Myocyte (in vitro differentiated cells): ENCODE data around the gene HOXC11. TPM values are rescaled to one million over a fixed set of nuclear protein-coding genes. Genes with fewer than 3 reads are reported as not detected.
A peak's percentile ranks its signal among the peaks of the same experiment; 100 is the strongest.

ENCODE experiments used
- DNase-seq: peaks from one replicate; pipeline ENCODE4 v3.0.0-alpha.2; 2012; ENCODE audit warnings: low read depth
- microRNA counts: library from miRNA; unstranded; fragments of <30 nt; microRNA quantifications from one replicate; lab custom pipeline; 2016
- microRNA-seq: library from miRNA; unstranded; fragments of <30 nt; microRNA quantifications from one replicate; pipeline ENCODE4, GENCODE V29; 2016
- total RNA-seq: library from RNA; depleted of rRNA; stranded (reverse); fragments of >200 nt; gene quantifications from 2 replicates; pipeline ENCODE4 v1.2.3, GENCODE V29; 2014

HOXC11 gene
- total RNA-seq, 1 donor from 2014 or later = 2.2 TPM

DNA sequence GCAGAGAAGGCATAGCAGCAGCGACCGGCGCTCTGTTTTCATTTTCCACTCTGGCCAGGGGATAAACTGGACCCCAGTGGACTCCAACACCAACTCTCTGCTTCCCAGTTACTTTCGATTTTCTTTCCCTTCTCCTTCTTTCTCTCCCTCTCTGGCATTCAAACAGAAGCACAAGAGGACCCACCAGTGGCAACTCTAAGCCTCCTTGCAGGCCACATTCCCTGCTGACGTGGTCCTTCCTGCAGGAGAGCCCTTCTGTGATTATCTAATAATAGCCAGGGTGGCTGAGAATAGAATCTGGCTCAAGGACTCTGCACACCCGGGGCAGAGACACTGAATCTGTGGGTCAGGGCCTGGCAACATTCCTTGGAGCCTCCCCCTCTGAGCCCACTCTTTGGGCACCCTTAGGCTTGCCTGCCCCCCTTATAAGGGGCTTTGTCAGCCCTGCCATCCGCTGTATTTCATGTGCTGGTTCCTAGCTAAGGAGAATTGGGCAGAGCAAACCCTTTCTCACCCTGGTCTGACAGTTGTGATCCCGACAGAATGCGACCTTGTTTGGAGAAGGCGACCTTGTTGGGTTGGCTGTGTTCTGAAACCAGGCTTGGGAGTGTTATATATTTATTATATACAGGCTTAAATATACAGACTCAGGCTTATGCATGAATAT, 47.1 kb downstream of the HOXC11 start:
- DNase-seq = peak; percentile 91

DNA sequence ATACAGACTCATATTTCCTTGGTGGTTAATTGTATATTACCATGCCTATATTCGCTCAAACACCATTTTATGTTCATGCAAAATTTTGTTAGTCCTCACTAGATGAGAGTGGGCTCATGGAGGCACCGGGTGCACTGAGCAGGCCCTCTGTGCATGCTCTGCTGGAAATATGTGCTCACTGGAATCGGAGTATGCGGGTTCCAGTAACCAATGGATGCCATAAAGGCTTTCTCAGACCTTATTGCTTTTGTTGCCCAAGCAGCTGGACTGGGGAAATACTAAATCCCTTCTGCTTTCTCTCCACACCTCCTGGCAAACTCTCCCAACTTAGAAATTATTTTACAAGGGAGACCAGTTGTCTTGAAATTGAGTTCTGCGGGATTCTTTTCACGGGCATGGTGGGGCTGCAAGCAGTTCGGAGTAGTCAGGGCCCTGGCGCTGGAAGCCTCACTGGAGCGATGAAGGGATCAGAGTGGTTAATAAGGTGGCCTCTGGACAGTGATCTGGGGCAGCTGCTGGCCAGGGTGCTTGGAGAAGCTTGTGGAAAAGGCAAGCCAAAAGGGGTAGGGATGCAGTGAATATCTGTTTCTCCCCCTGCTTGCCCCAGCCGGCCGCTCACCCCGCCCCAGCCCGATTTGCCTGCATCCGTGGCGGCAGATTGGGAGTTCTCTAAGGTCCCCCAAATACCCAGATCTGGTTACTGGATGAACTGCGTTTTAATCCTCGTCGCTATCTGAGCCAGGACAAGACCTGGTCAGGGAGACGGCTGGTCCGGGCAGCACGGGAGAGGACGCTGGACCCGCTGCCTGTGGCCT, 47.9 kb downstream of the HOXC11 start:
- DNase-seq = peak; percentile 64

GRCh38 chr12:54021432-54022013, 48.6 kb downstream of the HOXC11 start:
- DNase-seq = peak; percentile 83

- no peak for DNase-seq
Measured at GRCh38 chr12:54022960-54023884, 50.3 kb downstream of the HOXC11 start.

DNA sequence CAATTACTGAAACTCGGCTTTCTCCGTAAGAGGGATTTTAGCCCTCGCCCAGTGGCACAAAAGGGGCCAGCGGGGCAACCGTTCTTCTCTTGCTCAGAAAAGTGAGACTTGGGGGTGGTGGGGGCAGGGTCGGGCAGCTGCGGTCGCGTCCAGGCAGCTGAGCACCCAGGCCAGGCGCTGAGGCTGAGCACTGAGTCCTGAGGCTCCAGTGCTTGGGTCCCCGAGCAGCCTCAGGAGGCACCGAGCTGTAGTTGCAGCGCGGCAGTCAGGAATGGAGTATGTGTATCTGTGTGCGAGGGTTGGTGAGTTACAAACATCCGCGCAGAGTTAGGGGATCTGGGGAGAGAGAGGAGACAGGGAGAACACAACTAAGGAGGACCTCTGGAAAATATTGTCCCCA, 51.2 kb downstream of the HOXC11 start:
- DNase-seq = peak; percentile 70

- peak; percentile 35 for DNase-seq
Measured at GRCh38 chr12:54024581-54025305, 51.8 kb downstream of the HOXC11 start.

DNA sequence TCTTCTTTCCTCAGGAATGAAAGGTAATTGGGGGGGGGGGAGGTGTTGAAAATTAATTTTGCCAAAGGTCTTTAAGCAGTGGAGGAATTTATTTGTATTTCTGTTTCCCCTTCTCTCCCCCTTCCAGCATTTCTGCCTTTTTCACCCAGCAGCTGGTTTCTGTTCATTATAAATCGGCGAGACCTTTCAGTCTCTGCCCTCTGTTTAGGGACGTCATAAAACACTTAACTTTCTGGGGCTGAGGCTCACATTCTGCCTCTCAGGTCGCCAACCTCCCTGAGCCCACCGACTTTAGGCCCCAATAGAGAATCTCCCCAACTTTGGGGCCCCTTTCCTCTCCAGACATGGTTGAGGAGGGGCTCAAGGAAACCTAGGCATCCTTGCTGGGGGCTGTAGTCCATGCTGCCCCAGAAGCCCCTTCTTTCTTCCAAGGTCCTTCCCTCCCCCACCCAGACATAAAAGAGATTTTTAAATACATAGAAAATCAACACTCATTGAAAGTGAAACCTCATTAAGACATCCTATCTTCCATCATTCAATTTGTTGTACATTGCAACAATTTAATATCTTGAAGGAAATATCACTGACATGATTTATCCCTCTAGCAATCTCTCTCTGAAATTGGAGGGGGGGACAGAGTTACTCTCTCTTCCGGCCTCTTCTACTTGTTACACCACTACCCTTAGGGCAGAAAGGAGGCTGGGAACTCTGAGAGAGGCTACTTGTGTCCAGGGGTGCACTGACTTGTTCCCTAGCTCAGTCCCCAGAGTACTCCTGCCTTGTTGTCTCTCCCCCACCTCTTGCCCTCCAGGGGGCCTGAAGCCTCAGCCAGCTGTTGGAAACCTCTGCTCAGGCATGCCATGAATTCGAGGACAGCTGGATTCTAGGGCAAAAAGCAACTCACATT, 52.8 kb downstream of the HOXC11 start:
- peak; percentile 61 for DNase-seq

DNA sequence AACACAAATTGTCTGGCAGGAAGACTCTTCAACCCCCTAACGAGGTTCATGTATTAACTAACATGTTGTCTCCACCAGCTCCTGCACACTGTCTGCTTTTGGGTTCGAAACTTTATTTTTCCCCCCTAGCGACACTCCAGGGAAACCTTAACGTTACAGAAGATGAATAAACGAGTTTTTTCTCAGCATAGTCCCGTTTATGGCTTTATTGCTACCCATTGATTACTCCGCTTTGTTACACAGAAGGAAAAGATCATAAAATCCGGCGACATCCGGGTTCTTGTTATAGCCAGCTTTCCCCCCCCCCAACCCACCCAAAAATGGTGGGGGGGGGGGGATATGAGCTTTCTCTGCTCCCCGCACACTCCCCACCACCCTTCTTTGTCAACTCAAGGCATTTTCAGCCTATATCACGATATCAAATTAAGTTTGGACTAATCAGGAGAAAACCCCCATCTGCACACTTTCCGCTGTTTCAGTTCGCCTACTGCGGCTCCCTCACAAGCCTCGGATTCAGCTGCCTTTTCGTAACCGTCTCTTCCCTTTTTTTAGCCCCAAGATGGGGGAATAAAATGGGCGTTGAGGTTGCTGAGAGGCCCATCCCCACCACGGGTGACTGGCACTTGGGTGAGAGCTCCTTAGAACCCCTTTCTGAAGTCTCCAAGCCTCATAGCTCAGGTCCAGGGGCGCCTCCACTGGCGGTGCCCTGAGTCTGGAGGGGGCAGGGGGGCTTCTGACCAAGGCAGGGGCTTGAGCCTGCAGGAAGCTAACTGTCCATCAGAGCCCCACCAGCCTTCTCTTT, 53.9 kb downstream of the HOXC11 start:
- DNase-seq = no peak

MicroRNA genes within 50 kb of the gene (microRNA counts, 767-probe panel; counts per million panel counts)
- not detected for microRNA hsa-miR-196a-5p (lab: Ali Mortazavi, UCI)

Small RNA genes lying within 50 kb of the gene (microRNA-seq; reads per million reads assigned to microRNA genes)
- gene MIR196A2 = 358 reads per million, percentile 68 among the genes with 10 or more reads in this experiment

Other genes starting within 250 kb of the HOXC11 start
- gene CALCOCO1, start 245.7 kb upstream of the HOXC11 start, total RNA-seq = 147 and 173 TPM in 2 replicates
- not detected in 2 replicates for gene CISTR, start 221.1 kb upstream of the HOXC11 start, total RNA-seq
- 3.6 and 4.6 TPM in 2 replicates for gene HOXC13, start 34.3 kb upstream of the HOXC11 start, total RNA-seq
- gene HOXC12, start 18.2 kb upstream of the HOXC11 start, total RNA-seq = 0.31 and 0.62 TPM in 2 replicates
- gene HOTAIR, start 1.8 kb downstream of the HOXC11 start, total RNA-seq = 1.4 and 1.7 TPM in 2 replicates
- gene HOXC10, start 12.0 kb downstream of the HOXC11 start, total RNA-seq = 3.7 and 4.0 TPM in 2 replicates
- gene HOXC9, start 27.0 kb downstream of the HOXC11 start, total RNA-seq = 9.6 and 11.7 TPM in 2 replicates
- 9.9 and 11.4 TPM in 2 replicates for gene HOXC8, start 35.9 kb downstream of the HOXC11 start, total RNA-seq
- 1.6 and 2.3 TPM in 2 replicates for gene HOXC6, start 55.3 kb downstream of the HOXC11 start, total RNA-seq
- 1.2 and 1.4 TPM in 2 replicates for gene HOXC5, start 59.9 kb downstream of the HOXC11 start, total RNA-seq
- gene HOXC4, start 80.7 kb downstream of the HOXC11 start, total RNA-seq = 2.3 and 2.6 TPM in 2 replicates
- 45.1 and 46.9 TPM in 2 replicates for gene SMUG1, start 215.9 kb downstream of the HOXC11 start, total RNA-seq